CD1c-positive myeloid dendritic cell (primary cell): Measurements from ENCODE around the gene SGCE.

Experiments
- DNase-seq: peaks from one replicate; pipeline ENCODE4 v3.0.0-alpha.2; 2016; ENCODE audit errors: extremely low spot score

SGCE gene

GRCh38 chr7:94660006-94660405 is 4.1 kb upstream of the SGCE start:
- no peak for DNase-seq

GRCh38 chr7:94658826-94659225 is 2.9 kb upstream of the SGCE start:
- no peak for DNase-seq

- peak; percentile 95 for DNase-seq
These were observed 2.1 kb upstream of the SGCE start for GRCh38 chr7:94657771-94658693.

- DNase-seq: peak; percentile 9
These were observed 1.2 kb upstream of the SGCE start for GRCh38 chr7:94656925-94657731.

- no peak for DNase-seq
These were observed 658 bp upstream of the SGCE start for GRCh38 chr7:94656658-94656924.

GRCh38 chr7:94655126-94655847 is 646 bp downstream of the SGCE start:
- DNase-seq: no peak

- DNase-seq: no peak
These were observed 1.2 kb downstream of the SGCE start for GRCh38 chr7:94654783-94655125.

- no peak for DNase-seq
These were observed 5.5 kb downstream of the SGCE start for GRCh38 chr7:94650147-94651051.

- DNase-seq: no peak
These were observed 6.5 kb downstream of the SGCE start for GRCh38 chr7:94649450-94649849.

- DNase-seq: no peak
These were observed 7.2 kb downstream of the SGCE start for GRCh38 chr7:94648731-94649130.

GRCh38 chr7:94647295-94647694 is 8.6 kb downstream of the SGCE start:
- DNase-seq: no peak

GRCh38 chr7:94643771-94644545 is 12.0 kb downstream of the SGCE start:
- no peak for DNase-seq

- no peak for DNase-seq
These were observed 12.9 kb downstream of the SGCE start for GRCh38 chr7:94642838-94643653.

GRCh38 chr7:94639384-94639783 is 16.5 kb downstream of the SGCE start:
- no peak for DNase-seq

GRCh38 chr7:94635687-94636086 is 20.2 kb downstream of the SGCE start:
- DNase-seq: no peak

GRCh38 chr7:94634502-94634901 is 21.4 kb downstream of the SGCE start:
- no peak for DNase-seq

- DNase-seq: no peak
These were observed 22.2 kb downstream of the SGCE start for GRCh38 chr7:94633687-94634086.

- no peak for DNase-seq
These were observed 23.0 kb downstream of the SGCE start for GRCh38 chr7:94633014-94633341.

GRCh38 chr7:94632338-94633013 is 23.5 kb downstream of the SGCE start:
- DNase-seq: no peak
